ENCODE measurements around the gene SLBP.
"Not testable (repeated sequence)": the region's sequence is repeated elsewhere in the genome, so short reads cannot be mapped to it uniquely, and the experiment has no call there.

SLBP gene

GRCh38 chr4:1705732-1706131 lies 6.4 kb downstream of the SLBP start:
- no peak for TF ChIP-seq ZFX (IDR thresholded peaks at IDR 0.05)
- no peak for TF ChIP-seq CTCF (conservative IDR thresholded peaks at IDR 0.05)
- no peak overlapping the region for H3K27ac ChIP-seq

GRCh38 chr4:1703867-1704266 lies 8.3 kb downstream of the SLBP start:
- H3K27ac ChIP-seq: no peak overlapping the region
- TF ChIP-seq CTCF (conservative IDR thresholded peaks at IDR 0.05) (no peak), ZFX (IDR thresholded peaks at IDR 0.05) (no peak)

GRCh38 chr4:1701671-1702070 lies 10.4 kb downstream of the SLBP start:
- H3K27ac ChIP-seq: not testable (repeated sequence)

- H3K27ac ChIP-seq: no peak overlapping the region
- TF ChIP-seq ZFX (IDR thresholded peaks at IDR 0.05) (no peak), CTCF (conservative IDR thresholded peaks at IDR 0.05) (no peak)
Measured at GRCh38 chr4:1695913-1696312, 16.2 kb downstream of the SLBP start.

- no peak overlapping the region for H3K27ac ChIP-seq
- TF ChIP-seq CTCF (conservative IDR thresholded peaks at IDR 0.05): peak; percentile 95
- TF ChIP-seq ZFX (IDR thresholded peaks at IDR 0.05): no peak
Measured at GRCh38 chr4:1693131-1693896, 18.8 kb downstream of the SLBP start.

GRCh38 chr4:1691737-1692373 lies 20.3 kb downstream of the SLBP start:
- TF ChIP-seq CTCF (conservative IDR thresholded peaks at IDR 0.05) (no peak), ZFX (IDR thresholded peaks at IDR 0.05) (no peak)
- H3K27ac ChIP-seq: no peak overlapping the region

- H3K27ac ChIP-seq: no peak overlapping the region
- no peak for TF ChIP-seq ZFX (IDR thresholded peaks at IDR 0.05)
- no peak for TF ChIP-seq CTCF (conservative IDR thresholded peaks at IDR 0.05)
Measured at GRCh38 chr4:1690698-1691097, 21.4 kb downstream of the SLBP start.
